Astrocyte (in vitro differentiated cells and primary cell): ENCODE data around the gene MAP1LC3B.

Experiments
- CTCF ChIP-seq: IDR thresholded peaks from 2 replicates; pipeline ENCODE4 v1.5.1; 2011; ENCODE audit warnings: low read depth, mild to moderate bottlenecking, inconsistent platforms, low read length, moderate library complexity; ENCODE audit not compliant: insufficient read depth
- EZH2 ChIP-seq: IDR thresholded peaks from 2 replicates; pipeline ENCODE4 v1.6.1; 2012; ENCODE audit warnings: mild to moderate bottlenecking, low read length, inconsistent platforms; ENCODE audit not compliant: insufficient read depth

- TF ChIP-seq CTCF (no peak), EZH2 (no peak)
Measured at GRCh38 chr16:87441886-87442580, 49.9 kb downstream of the MAP1LC3B start.
